Breast epithelium (tissue), 4 donors: ENCODE measurements around the gene RBP3. TPM values are rescaled to one million over a fixed set of nuclear protein-coding genes. Genes with fewer than 3 reads are reported as not detected.
A peak's percentile ranks its signal among the peaks of the same experiment; 100 is the strongest.

Experiments
- DNase-seq, 2 donors: peaks; one replicate each; pipeline ENCODE4 v3.0.0-alpha.2; 2019; ENCODE audit warnings: low spot score in 2 of 2
- H3K27ac ChIP-seq, 2 donors: fragments of 200-600 bp; sonication (generic) in 1 of 2; one replicate each; pipeline ENCODE4 v1.5.1; 2016 to 2019; ENCODE audit warnings: mild to moderate bottlenecking in 1 of 2
- H3K27me3 ChIP-seq, 2 donors: fragments of 200-600 bp; sonication (generic) in 1 of 2; one replicate each; pipeline versions ENCODE4 v1.5.1 to v1.6.0; 2017 to 2019; ENCODE audit warnings: control low read depth in 1 of 2, mild to moderate bottlenecking in 1 of 2
- H3K36me3 ChIP-seq: fragments of 200-600 bp; one replicate; pipeline ENCODE4 v1.5.1; 2019
- H3K4me1 ChIP-seq, 2 donors: fragments of 200-600 bp; sonication (generic); one replicate each; pipeline ENCODE4 v1.5.1; 2016 to 2019; ENCODE audit warnings: control low read depth in 1 of 2
- H3K4me3 ChIP-seq, 3 donors: fragments of 200-600 bp; sonication (generic); 1 replicate in 2 of 3; 2 replicates in 1 of 3; pipeline ENCODE4 v1.5.1; 2016 to 2019; ENCODE audit warnings: mild to moderate bottlenecking in 3 of 3, moderate library complexity in 2 of 3
- H3K9me3 ChIP-seq, 2 donors: fragments of 200-600 bp; sonication (generic) in 1 of 2; one replicate each; pipeline ENCODE4 v1.5.1; 2016 to 2019; ENCODE audit warnings: control low read depth in 1 of 2
- POLR2A ChIP-seq: fragments of 450-650 bp; IDR thresholded peaks from one replicate; pipeline ENCODE4 v1.6.1; 2016; ENCODE audit warnings: antibody characterized with exemption, mild to moderate bottlenecking, moderate library complexity
- POLR2AphosphoS5 ChIP-seq, 3 donors: sonication (generic); formaldehyde crosslinking; IDR thresholded peaks; one replicate each; pipeline ENCODE4 v1.6.1; 2017; ENCODE audit warnings: antibody characterized with exemption in 3 of 3
- intact Hi-C: fragments of 100-400 bp; cut with DNase I; formaldehyde crosslinking; loops from one replicate; pipeline ENCODE4 v1.15.1; 2023; ENCODE audit warnings: low total_unique reads
- total RNA-seq, 3 donors: library from RNA; depleted of rRNA; stranded (reverse); fragments of >200 nt; gene quantifications; one replicate each; pipeline ENCODE4 v1.1.0, GENCODE V29; 2016
- TF ChIP-seq, protein P1 (sequence below), 3 donors: fragments of 450-650 bp; IDR thresholded peaks; one replicate each; pipeline ENCODE4 v1.5.1; 2016 to 2017; ENCODE audit warnings: antibody characterized with exemption in 3 of 3, mild to moderate bottlenecking in 3 of 3, moderate library complexity in 3 of 3

The RBP3 gene
- total RNA-seq, 3 donors from 2014 or later = not detected

DNA sequence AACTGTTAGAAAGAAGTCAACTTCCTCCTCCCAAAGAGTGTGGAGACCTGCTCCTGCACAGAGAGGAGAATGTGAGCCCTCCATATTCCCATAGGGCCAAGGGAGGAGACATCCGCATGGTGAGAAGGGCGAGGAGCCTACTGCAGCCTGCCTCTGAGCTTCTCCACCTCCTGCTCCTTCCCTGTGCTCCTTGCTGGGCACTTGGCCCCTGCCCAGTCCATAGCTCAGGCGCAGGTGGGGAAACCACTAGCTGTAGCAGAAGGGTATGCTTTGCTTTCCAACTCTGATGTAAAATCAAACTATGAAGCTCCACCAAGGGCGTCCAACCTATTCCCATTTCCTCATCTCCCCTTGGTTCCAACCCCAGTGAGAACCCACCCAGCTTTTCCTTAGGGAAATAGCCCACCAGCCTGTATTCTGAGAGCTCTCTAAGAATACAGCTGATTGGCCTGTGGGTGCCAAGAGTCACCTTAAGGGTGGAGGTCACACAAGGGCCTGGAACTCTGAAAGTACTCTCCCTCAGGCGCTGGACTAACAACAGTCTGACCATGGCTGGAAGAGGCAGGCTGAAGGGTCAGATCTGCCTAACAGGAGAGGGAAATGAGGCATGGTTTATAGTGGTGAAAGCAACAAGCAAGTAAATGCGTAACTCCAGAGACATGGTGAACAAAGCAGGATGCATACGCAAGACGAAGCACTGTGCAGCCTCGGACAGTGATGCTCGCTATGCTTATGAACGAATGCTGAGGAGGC, 22.0 kb downstream of the RBP3 start:
- peak in 1 of 2 donors; percentile 27 for DNase-seq
- Histone ChIP-seq H3K36me3 (no peaks in the 10 kb centered on the region), H3K27ac (no peak overlapping the region), H3K4me3 (no peak overlapping the region), H3K27me3 (no peaks in the 10 kb centered on the region), H3K4me1 (no peaks in the 10 kb centered on the region), H3K9me3 (no peaks in the 10 kb centered on the region)
- intact Hi-C loops = no loop called here
- TF ChIP-seq, protein P1, sequence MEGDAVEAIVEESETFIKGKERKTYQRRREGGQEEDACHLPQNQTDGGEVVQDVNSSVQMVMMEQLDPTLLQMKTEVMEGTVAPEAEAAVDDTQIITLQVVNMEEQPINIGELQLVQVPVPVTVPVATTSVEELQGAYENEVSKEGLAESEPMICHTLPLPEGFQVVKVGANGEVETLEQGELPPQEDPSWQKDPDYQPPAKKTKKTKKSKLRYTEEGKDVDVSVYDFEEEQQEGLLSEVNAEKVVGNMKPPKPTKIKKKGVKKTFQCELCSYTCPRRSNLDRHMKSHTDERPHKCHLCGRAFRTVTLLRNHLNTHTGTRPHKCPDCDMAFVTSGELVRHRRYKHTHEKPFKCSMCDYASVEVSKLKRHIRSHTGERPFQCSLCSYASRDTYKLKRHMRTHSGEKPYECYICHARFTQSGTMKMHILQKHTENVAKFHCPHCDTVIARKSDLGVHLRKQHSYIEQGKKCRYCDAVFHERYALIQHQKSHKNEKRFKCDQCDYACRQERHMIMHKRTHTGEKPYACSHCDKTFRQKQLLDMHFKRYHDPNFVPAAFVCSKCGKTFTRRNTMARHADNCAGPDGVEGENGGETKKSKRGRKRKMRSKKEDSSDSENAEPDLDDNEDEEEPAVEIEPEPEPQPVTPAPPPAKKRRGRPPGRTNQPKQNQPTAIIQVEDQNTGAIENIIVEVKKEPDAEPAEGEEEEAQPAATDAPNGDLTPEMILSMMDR (IDR thresholded peaks at IDR 0.05) = no peak
- TF ChIP-seq POLR2A = no peak
- TF ChIP-seq POLR2AphosphoS5 (IDR thresholded peaks at IDR 0.05) = no peak

DNA sequence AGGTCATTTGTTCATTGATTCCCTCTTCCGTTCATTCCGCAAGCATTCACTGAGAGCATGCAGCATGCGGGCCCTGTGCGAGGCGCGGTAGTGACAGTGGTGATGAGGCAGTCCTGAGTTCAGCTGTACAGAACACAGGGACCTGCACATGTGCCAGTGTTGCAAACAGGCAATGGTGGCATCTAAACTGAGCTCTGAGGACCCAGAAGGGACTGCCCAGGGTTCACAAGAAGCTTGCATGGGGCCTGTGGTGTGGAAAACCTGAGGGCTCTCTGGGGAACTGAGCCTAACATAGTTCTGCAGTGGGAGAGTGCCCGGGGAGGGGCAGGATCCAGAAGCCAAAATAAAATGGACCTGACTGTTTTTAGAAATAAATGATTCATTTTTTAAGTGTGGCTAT, 22.7 kb downstream of the RBP3 start:
- intact Hi-C loops = no loop called here
- H3K36me3 ChIP-seq = no peaks in the 10 kb centered on the region
- no peak overlapping the region for H3K4me3 ChIP-seq
- H3K4me1 ChIP-seq = no peaks in the 10 kb centered on the region
- peak in 1 of 2 donors; percentile 20 for DNase-seq
- H3K27me3 ChIP-seq = no peaks in the 10 kb centered on the region
- TF ChIP-seq POLR2AphosphoS5 (IDR thresholded peaks at IDR 0.05) = no peak
- TF ChIP-seq, protein P1 (IDR thresholded peaks at IDR 0.05) = no peak
- no peak for TF ChIP-seq POLR2A
- H3K27ac ChIP-seq = no peak overlapping the region
- H3K9me3 ChIP-seq = no peaks in the 10 kb centered on the region

DNA sequence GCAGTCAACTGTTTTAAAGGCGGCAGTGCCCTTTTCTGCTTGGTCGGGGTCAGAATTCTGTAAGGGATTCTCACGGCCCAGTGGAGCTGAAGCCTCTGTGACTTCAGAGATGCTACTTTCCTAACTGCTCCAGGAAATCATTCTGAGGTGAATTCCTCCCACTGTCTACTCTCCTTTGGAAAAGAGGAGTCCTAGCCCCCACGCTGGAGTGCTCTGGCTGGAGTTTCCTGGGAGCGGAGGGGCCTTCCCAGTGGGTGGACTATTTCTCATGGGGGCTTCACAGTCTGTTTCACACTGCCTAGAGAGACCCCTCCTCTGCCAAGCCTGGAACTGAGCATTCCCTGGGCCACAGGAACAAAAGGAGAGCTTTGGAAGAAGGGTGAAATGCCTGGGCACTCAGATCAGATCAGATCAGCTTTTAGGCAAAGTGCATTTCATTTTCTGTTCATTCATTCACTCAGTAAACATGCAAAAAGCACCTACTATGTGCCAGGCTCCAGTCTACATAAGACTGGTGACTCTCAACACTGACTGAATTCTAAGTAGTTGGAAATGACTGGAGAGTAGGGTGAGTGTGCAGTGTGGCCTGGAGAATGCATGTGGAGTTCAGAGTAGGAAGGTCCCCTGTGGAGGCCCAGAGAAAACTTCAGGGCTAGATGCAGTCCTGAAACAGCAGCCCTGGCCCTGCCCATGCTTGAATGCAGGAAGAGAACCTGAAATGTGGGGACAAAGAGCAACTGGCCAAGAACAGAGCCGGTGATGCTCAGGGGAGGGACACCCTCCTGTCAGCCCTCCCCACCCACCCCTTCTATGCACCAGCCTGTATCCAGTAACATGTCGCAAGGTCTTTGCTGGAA, 23.7 kb downstream of the RBP3 start:
- TF ChIP-seq, protein P1 (IDR thresholded peaks at IDR 0.05) = no peak
- TF ChIP-seq POLR2A (no peak), POLR2AphosphoS5 (IDR thresholded peaks at IDR 0.05) (no peak)
- intact Hi-C loops = no loop called here
- peak in 1 of 2 donors; percentile 15 for DNase-seq

DNA sequence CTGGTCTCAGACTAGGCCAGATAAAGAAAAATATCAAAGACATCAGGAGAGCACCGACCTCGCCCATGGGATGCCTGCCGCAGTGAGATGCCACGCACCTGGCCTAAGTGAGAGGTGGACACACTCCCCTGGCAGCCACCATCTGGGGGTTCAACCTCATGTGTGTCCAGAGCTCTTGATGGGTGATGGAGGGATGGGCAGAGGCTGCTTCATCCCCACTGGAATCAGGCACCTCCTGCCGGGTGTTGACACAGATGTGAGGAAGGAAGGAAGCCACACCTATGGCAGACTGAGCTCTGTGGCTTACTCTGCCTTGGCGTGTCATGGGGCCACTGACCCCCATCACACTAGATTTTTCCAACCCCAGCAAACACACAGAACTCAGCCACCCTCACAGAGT, 24.6 kb downstream of the RBP3 start:
- no peaks in the 10 kb centered on the region for H3K27me3 ChIP-seq
- intact Hi-C loops = no loop called here
- DNase-seq = peak; percentile 13 to 47
- no peak for TF ChIP-seq POLR2A
- TF ChIP-seq, protein P1 (IDR thresholded peaks at IDR 0.05) = no peak
- no peak for TF ChIP-seq POLR2AphosphoS5 (IDR thresholded peaks at IDR 0.05)
- H3K4me3 ChIP-seq = no peak overlapping the region
- H3K27ac ChIP-seq = no peak overlapping the region
- no peaks in the 10 kb centered on the region for H3K9me3 ChIP-seq
- no peaks in the 10 kb centered on the region for H3K36me3 ChIP-seq
- no peaks in the 10 kb centered on the region for H3K4me1 ChIP-seq

More for the DNA sequence above, 23.7 kb downstream of the RBP3 start:
- Histone ChIP-seq H3K4me3 (no peak overlapping the region), H3K27me3 (no peaks in the 10 kb centered on the region), H3K9me3 (no peaks in the 10 kb centered on the region), H3K36me3 (no peaks in the 10 kb centered on the region), H3K27ac (no peak overlapping the region), H3K4me1 (no peaks in the 10 kb centered on the region)
